HEK293 (cell line): Measurements from ENCODE around the gene IDH3B.

ENCODE experiments used
- CTCF ChIP-seq: fragments of 450-650 bp; formaldehyde crosslinking; IDR thresholded peaks from 2 replicates; pipeline ENCODE4 v1.5.1; 2016; ENCODE audit warnings: missing biosample characterization, missing genetic modification characterization
- ZNF280D ChIP-seq: fragments of 450-650 bp; formaldehyde crosslinking; IDR thresholded peaks from 2 replicates; pipeline ENCODE4 v1.5.1; 2016; ENCODE audit warnings: missing biosample characterization, missing genetic modification characterization
- ZNF48 ChIP-seq: fragments of 450-650 bp; formaldehyde crosslinking; IDR thresholded peaks from 2 replicates; pipeline ENCODE4 v1.5.1; 2016; ENCODE audit warnings: missing biosample characterization, missing genetic modification characterization
- ZNF555 ChIP-seq: fragments of 450-650 bp; formaldehyde crosslinking; conservative IDR thresholded peaks from 2 replicates; pipeline ENCODE4 v1.5.1; 2017; ENCODE audit warnings: missing biosample characterization, mild to moderate bottlenecking, missing genetic modification characterization, inconsistent platforms
- ZNF639 ChIP-seq: fragments of 450-650 bp; formaldehyde crosslinking; IDR thresholded peaks from 2 replicates; pipeline ENCODE4 v1.5.1; 2016; ENCODE audit warnings: missing biosample characterization, missing genetic modification characterization

GRCh38 chr20:2692886-2693285 lies 28.9 kb upstream of the IDH3B start:
- TF ChIP-seq ZNF555 (no peak), CTCF (tag by site-specific recombination) (no peak), ZNF48 (tag by site-specific recombination) (no peak), ZNF639 (tag by site-specific recombination) (no peak), ZNF280D (tag by site-specific recombination) (no peak)
